Gastroesophageal sphincter (tissue), 4 donors: ENCODE results near the gene VRK2. TPM values are rescaled to one million over a fixed set of nuclear protein-coding genes. Genes with fewer than 3 reads are reported as not detected.
"Not testable (repeated sequence)": the region's sequence is repeated elsewhere in the genome, so short reads cannot be mapped to it uniquely, and the experiment has no call there.

Experiments
- ATAC-seq: fragments of 150-250 bp; one replicate; pipeline ENCODE4 v1.9.1; 2016; ENCODE audit warnings: mild to moderate bottlenecking, moderate library complexity
- H3K27ac ChIP-seq, 4 donors: fragments of 200-600 bp; sonication (generic) in 3 of 4; 1 replicate in 3 of 4; 2 replicates in 1 of 4; pipeline ENCODE4 v1.5.1; 2016 to 2019
- H3K27me3 ChIP-seq: fragments of 200-600 bp; sonication (generic); one replicate; pipeline ENCODE4 v1.5.1; 2019
- H3K36me3 ChIP-seq, 2 donors: fragments of 200-600 bp; sonication (generic); one replicate each; pipeline ENCODE4 v1.5.1; 2019; ENCODE audit warnings: control low read depth in 1 of 2
- H3K4me1 ChIP-seq, 3 donors: fragments of 200-600 bp; sonication (generic); 1 replicate in 2 of 3; 2 replicates in 1 of 3; pipeline ENCODE4 v1.5.1; 2016 to 2019; ENCODE audit warnings: control low read depth in 2 of 3
- H3K4me3 ChIP-seq, 2 donors: fragments of 200-600 bp; sonication (generic); one replicate each; pipeline ENCODE4 v1.5.1; 2019; ENCODE audit warnings: mild to moderate bottlenecking in 1 of 2, moderate library complexity in 1 of 2
- H3K9me3 ChIP-seq, 3 donors: fragments of 200-600 bp; sonication (generic); one replicate each; pipeline ENCODE4 v1.5.1; 2017 to 2019; ENCODE audit warnings: control low read depth in 2 of 3
- CTCF ChIP-seq, 4 experiments: fragments of 200-600 bp in 2 of 4; fragments of 450-650 bp in 2 of 4; sonication (generic) in 1 of 4; IDR thresholded peaks; one replicate each; pipeline ENCODE4 v1.5.1; 2017 to 2019; ENCODE audit warnings: antibody characterized with exemption in 4 of 4, mild to moderate bottlenecking in 2 of 4, moderate library complexity in 2 of 4
- EP300 ChIP-seq: sonication (generic); formaldehyde crosslinking; IDR thresholded peaks from one replicate; pipeline ENCODE4 v1.6.1; 2017; ENCODE audit warnings: antibody characterized with exemption, mild to moderate bottlenecking
- POLR2A ChIP-seq, 2 donors: fragments of 450-650 bp; IDR thresholded peaks; one replicate each; pipeline ENCODE4 v1.6.1; 2017; ENCODE audit warnings: antibody characterized with exemption in 2 of 2, mild to moderate bottlenecking in 2 of 2, moderate library complexity in 1 of 2
- POLR2AphosphoS5 ChIP-seq: sonication (generic); formaldehyde crosslinking; IDR thresholded peaks from one replicate; pipeline ENCODE4 v1.6.1; 2017; ENCODE audit warnings: antibody characterized with exemption
- WGBS, 2 donors: methylation state at CpG; one replicate each; pipeline ENCODE4 v1.1.5; 2018; ENCODE audit warnings: low coverage in 1 of 2; 5-methylcytosine and 5-hydroxymethylcytosine counted together
- total RNA-seq, 4 donors: library from RNA; depleted of rRNA; stranded (reverse); fragments of >200 nt; gene quantifications; one replicate each; pipeline ENCODE4 v1.1.0, GENCODE V29; 2016

The VRK2 gene
- total RNA-seq, 4 donors from 2014 or later = 27.5 to 34.4 (median 29.1) TPM

- peaks cover 0 to 15% (median 0%) of the 10 kb centered on the region in 3 donors for H3K9me3 ChIP-seq
- not testable (repeated sequence) for H3K4me3 ChIP-seq, H3K27ac ChIP-seq, H3K27me3 ChIP-seq, H3K4me1 ChIP-seq, ATAC-seq
- WGBS, 2 donors = 80 to 89% methylated on average over 5 to 7 of the region's 7 CpGs
- H3K36me3 ChIP-seq = peaks cover 0 to 31% of the 10 kb centered on the region in 2 donors
These were observed 123.8 kb downstream of the VRK2 start for GRCh38 chr2:58170334-58170933.

DNA sequence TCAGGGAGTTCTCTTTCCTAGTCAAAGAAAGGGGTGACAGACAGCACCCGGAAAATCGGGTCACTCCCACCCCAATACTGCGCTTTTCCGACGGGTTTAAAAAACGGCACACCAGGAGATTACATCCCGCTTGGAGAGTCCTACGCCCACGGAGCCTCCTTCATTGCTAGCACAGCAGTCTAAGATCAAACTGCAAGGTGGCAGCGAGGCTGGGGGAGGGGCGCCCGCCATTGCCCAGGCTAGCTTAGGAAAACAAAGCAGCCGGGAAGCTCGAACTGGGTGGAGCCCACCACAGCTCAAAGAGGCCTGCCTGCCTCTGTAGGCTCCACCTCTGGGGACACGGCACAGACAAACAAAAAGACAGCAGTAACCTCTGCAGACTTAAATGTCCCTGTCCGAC, 125.2 kb downstream of the VRK2 start:
- Histone ChIP-seq H3K36me3 (peaks cover 0 to 31% of the 10 kb centered on the region in 2 donors), H3K9me3 (peaks cover 0 to 15% (median 0%) of the 10 kb centered on the region in 3 donors)
- H3K4me3 ChIP-seq, H3K27ac ChIP-seq, H3K4me1 ChIP-seq, ATAC-seq, H3K27me3 ChIP-seq: not testable (repeated sequence)
- 94% methylated on average over 9 of the region's 16 CpGs; no CpG with 5 or more reads in 1 of the 2 donors for WGBS, 2 donors

- WGBS, 2 donors = no CpG with 5 or more reads among the region's 4 CpGs
- not testable (repeated sequence) for H3K4me3 ChIP-seq, ATAC-seq, H3K27me3 ChIP-seq, H3K36me3 ChIP-seq, H3K9me3 ChIP-seq, H3K27ac ChIP-seq, H3K4me1 ChIP-seq
These were observed 130.6 kb downstream of the VRK2 start for GRCh38 chr2:58177187-58177586.

GRCh38 chr2:58180175-58180574, 133.6 kb downstream of the VRK2 start:
- WGBS, 2 donors = 95 to 100% methylated on average over 2 to 3 of the region's 3 CpGs
- not testable (repeated sequence) for H3K27ac ChIP-seq, H3K36me3 ChIP-seq, H3K9me3 ChIP-seq, H3K4me1 ChIP-seq, H3K4me3 ChIP-seq, ATAC-seq, H3K27me3 ChIP-seq

GRCh38 chr2:58180635-58181034, 134.0 kb downstream of the VRK2 start:
- TF ChIP-seq EP300 = no peak
- 91 to 92% methylated on average over 5 of the region's 5 CpGs for WGBS, 2 donors

DNA sequence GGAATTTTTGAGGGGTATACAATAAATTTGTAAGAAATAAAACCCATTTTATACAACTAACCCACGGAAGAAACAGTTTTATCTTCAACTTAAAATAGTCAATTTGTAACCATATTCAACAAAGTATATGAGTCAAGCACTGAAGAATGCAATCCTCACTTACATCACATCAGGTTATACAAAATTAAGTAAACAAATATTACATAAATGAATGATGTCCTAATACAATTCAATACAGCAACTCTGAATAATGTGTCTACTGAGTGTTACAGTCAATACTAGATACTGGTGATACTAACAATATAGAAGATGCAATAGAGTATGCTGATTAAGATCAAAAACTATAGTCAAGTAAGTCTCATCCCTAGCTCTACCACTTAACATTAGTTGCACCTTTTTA, 135.9 kb downstream of the VRK2 start:
- peaks cover 0 to 14% of the 10 kb centered on the region in 2 donors for H3K36me3 ChIP-seq
- no peak overlapping the region for H3K27ac ChIP-seq
- no peaks in the 10 kb centered on the region for H3K4me1 ChIP-seq
- no peak overlapping the region for H3K4me3 ChIP-seq
- H3K9me3 ChIP-seq = no peaks in the 10 kb centered on the region
- no peak for TF ChIP-seq CTCF (IDR thresholded peaks at IDR 0.05)
- no peak for TF ChIP-seq POLR2A (IDR thresholded peaks at IDR 0.05)
- ATAC-seq = no peak
- 88% methylated on average over 1 of the region's 1 CpG for WGBS, 2 donors
- H3K27me3 ChIP-seq = no peaks in the 10 kb centered on the region

More at GRCh38 chr2:58180635-58181034, 134.0 kb downstream of the VRK2 start:
- Histone ChIP-seq H3K4me1 (no peaks in the 10 kb centered on the region), H3K27ac (no peak overlapping the region), H3K27me3 (no peaks in the 10 kb centered on the region), H3K4me3 (no peak overlapping the region), H3K9me3 (no peaks in the 10 kb centered on the region), H3K36me3 (no peaks in the 10 kb centered on the region)
- no peak for ATAC-seq

GRCh38 chr2:58186501-58186900, 139.9 kb downstream of the VRK2 start:
- TF ChIP-seq EP300 = no peak
- no peak for TF ChIP-seq POLR2A (IDR thresholded peaks at IDR 0.05)
- TF ChIP-seq POLR2AphosphoS5 = no peak
- no peak for TF ChIP-seq CTCF (IDR thresholded peaks at IDR 0.05)
- no peak overlapping the region for H3K27ac ChIP-seq
- H3K9me3 ChIP-seq = no peaks in the 10 kb centered on the region
- H3K4me1 ChIP-seq = no peaks in the 10 kb centered on the region
- H3K36me3 ChIP-seq = peaks cover 0 to 29% of the 10 kb centered on the region in 2 donors
- ATAC-seq = no peak
- H3K4me3 ChIP-seq = no peak overlapping the region
- H3K27me3 ChIP-seq = no peaks in the 10 kb centered on the region
- WGBS, 2 donors = 82 to 94% methylated on average over 3 to 4 of the region's 4 CpGs

GRCh38 chr2:58187022-58187421, 140.4 kb downstream of the VRK2 start:
- H3K9me3 ChIP-seq, H3K27ac ChIP-seq, H3K4me1 ChIP-seq, ATAC-seq, H3K4me3 ChIP-seq, H3K27me3 ChIP-seq: not testable (repeated sequence)
- 98% methylated on average over 6 of the region's 6 CpGs; no CpG with 5 or more reads in 1 of the 2 donors for WGBS, 2 donors
- peaks cover 0 to 29% of the 10 kb centered on the region in 2 donors for H3K36me3 ChIP-seq
